ENCODE data around the gene ACBD5.
"Not testable (repeated sequence)": the region's sequence is repeated elsewhere in the genome, so short reads cannot be mapped to it uniquely, and the experiment has no call there.

ACBD5 gene

DNA sequence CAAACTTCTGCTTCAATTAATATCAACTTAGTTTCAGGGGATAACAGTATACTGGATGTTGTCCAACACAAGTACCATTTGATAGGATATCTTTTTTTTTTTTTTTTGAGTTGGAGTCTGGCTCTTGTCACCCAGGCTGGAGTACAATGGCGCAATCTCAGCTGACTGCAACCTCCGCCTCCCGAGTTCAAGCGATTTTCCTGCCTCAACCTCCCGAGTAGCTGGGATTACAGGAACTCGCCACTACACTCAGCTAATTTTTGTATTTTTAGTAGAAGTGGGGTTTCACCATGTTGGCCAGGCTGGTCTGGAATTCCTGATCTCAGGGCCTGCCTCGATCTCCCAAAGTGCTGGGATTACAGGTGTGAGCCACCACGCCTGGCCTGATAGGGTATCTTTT, 3.1 kb downstream of the ACBD5 start:
- DNase-seq: not testable (repeated sequence)

DNA sequence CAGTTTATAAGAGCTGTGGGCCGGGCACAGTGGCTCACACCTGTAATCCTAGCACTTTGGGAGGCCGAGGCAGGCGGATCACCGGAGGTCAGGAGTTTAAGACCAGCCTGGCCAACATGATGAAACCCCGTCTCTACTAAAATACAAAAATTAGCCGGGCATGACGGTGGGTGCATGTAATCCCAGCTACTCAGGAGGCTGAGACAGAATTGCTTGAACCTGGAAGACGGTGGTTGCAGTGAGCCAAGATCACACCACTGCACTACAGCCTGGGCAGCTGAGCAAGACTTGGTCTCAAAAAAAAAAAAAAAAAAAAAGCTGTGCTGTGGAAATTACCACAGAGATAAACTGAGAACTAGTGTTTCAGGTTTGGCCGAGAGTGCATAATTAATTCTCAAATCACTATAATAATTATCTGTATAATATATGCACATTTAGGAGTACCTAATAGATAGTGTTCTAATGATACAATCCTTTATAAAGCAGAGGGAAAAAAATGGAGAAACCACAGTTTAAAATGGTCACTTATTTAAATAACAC, 3.9 kb downstream of the ACBD5 start:
- not testable (repeated sequence) for DNase-seq

DNA sequence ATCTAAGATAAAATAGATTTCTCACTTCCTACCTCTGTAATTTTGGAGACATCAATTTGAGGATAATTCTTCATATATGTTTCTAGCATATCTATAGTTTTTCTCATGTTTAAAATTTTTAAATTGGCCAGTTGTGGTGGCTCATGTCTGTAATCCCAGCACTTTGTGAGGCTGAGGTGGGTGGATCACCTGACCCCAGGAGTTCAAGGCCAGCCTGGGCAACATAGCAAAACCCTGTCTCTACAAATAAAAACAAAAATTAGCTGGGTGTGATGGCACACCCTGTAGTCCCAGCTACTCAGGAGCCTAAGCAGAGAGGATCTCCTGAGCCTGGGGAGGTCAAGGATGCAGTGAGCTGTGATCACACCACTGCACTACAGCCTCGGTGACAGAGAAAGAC, 4.9 kb downstream of the ACBD5 start:
- no peak for DNase-seq

DNA sequence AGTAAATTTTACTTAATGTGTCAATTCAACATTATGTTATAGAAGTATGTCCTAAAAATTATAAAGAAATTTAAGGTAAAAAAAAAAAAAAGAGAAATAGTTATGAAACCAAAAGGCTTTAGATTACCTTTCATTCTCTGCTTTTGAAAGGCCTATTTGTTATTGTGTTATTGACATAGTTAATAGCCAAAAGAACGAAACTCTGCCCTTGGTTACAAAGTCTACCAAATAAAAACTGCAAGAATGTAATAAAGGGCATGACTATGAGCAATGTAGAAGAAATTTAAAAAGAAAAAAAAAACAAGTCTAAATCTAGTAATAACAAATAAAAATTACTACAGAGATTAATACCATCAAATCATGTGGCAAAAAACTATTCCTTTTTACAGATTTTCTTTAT, 10.6 kb downstream of the ACBD5 start:
- DNase-seq: no peak

DNA sequence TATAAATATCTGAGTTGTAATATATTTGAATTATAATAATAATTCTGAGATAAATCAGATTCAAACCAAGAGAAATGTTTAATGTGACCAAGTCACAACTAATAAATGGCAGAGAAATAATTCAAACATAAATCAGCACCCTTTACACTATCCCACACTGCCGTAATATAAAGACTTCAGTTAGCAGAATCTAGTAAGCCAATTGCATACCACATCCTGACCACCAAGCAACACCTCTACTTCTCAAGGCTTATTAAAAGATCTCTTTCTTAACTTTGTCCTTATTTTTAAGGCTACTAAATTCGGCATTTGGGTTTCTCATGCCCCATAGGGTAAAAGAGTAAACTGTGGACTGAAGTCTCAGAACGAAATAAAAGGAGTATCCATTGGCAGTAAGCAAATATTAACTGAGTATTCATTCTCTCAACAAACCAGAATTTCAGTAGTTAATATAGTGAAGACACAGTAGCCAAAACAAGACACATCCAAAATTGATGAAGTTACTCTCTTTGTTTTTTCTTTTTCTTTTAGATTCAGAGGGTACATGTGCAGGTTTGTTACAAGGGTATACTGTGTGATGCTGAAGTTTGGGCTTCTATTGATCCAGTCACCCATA, 14.8 kb downstream of the ACBD5 start:
- no peak for DNase-seq

DNA sequence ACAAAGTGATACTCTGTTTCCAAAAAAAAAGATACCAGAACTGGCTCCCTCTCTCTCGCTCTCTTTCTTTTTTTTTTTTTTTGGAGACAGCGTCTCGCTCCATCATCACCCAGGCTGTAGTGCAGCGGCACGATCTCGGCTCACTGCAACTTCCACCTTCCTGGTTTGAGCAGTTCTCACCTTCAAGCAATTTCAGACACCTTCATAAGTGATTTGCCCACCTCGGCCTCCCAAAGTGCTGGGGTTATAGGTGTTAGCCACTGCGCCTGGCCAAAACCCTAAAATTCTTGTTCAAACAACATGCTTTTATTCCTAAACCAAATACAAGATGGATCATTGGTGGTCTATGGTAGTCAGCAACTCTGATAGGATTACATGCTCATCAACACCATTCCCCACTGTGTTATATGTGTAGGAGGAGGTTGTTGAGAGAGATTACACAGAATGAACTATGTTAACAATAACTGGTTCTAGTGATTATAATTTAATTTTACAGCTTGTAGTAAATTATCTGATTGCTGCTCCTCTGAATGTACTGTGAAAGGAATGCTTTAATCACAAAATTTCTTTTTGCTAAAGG, 15.5 kb downstream of the ACBD5 start:
- DNase-seq: peak; percentile 28

DNA sequence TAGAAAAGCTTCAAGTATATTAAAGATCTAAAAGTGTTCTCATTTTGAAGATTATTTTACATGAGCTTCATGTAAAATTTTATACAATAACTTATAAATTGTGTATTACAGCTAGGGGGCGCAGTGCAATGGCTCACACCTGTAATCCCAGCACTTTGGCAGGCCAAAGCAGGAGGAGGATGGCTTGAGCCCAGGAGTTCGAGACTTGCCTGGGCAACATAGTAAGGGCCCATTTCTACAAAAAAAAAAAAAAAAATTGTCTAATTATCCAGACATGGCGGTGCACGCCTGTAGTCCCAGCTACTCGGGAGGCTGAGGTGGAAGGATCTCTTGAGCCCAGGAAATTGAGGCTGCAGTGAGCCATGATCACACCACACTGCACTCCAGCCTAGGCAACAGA, 16.6 kb downstream of the ACBD5 start:
- peak; percentile 35 for DNase-seq

DNA sequence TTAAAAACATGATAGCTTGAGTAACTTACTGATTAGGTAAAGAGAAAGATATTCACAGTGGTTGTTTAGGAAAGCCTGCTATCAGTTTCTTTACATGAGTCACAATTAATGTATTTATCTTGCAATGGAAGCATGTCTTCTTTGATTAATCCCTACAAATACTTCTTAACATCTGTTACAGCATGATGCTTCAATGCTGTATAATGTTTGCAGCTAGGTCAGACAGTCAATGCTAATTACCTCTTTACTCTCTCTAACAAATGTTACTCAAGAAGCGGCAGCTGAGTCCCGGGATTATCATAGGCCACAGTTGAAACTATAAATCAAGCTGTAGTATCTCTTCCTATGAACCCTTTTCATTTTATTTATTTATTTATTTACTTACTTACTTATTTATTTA, 33.2 kb downstream of the ACBD5 start:
- DNase-seq: no peak

DNA sequence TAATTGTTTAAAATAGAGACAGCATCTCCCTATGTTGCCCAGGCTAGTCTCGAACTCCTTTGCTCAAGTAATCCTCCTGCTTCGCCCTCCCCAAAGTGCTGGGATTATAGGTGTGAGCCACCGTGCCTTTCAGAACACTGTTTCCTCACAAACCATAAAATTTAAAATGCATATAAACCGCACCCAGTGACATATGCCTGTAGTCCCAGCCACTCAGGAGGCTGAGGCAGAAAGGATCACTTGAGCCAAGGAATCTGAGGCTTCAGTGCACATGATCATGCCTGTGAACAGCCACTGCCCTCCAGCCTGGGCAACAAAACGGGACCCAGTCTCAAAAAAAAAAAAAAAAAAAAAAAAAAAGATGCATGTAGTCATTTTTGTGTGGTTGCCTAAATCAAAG, 36.8 kb downstream of the ACBD5 start:
- no peak for DNase-seq

DNA sequence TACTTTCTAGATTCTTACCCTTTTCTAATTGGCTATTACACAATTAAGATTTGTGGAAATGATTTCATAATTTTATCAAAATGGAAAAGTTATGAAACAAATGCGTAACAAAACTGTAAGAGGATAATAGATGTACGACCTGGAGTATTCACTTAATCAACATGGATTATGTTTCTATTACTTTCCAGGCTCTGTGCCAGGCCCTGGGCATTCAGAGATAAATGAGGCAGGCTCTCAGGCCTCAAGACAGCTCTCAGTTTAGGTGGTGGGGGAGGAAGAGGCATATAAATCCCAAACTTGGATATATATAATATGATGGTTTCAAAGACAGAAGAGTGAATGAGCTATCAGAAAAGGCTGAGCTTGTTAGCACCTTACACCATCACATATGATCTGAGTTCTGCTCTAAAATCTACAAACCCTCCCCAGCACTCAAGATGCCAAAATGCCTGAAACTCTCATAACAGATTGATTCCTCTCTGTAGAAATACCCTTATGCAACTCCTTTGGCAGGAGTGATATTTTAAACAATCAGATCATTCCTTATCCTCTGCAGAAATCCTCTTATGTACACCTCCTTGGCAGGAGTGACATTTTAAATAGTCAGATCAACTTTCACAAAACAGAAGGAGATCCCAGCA, 42.5 kb downstream of the ACBD5 start:
- DNase-seq: no peak

DNA sequence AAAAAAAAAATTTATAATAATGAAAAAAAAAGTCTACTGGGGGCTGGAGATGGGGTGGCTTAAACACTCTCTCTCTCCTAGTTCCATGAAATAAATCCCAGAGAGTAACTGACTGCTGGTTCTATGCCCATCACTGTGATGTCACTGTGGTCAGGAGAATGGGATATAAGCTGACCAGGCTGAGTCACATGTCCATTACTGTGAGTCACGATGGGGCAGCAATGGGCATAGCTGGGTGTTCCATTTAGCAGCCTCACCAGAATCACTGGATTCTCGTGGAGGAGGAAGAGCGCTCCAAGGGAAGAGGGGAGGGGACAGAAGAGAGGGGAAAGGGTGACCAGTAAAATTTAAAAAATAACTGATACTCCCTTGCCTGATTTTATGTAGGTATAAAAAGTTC, 48.3 kb downstream of the ACBD5 start:
- no peak for DNase-seq

DNA sequence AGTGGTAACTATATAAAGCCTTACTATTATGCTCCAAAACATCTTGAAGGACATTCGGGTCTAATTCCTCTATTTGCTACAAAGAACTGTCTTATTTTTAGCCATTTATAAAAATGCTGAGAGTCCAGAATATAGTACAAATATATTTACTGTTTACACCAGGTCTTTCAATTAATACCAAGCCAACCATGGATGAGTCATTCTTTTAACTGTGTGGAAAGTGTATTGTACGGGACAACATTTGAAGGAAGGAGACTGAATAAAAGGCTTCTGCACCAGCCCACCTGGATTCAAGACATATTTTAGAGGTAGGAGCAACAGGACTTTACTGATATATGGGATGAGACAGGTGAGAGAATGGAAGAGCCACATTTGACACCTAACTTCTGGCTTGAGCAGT, 50.1 kb downstream of the ACBD5 start:
- no peak for DNase-seq

DNA sequence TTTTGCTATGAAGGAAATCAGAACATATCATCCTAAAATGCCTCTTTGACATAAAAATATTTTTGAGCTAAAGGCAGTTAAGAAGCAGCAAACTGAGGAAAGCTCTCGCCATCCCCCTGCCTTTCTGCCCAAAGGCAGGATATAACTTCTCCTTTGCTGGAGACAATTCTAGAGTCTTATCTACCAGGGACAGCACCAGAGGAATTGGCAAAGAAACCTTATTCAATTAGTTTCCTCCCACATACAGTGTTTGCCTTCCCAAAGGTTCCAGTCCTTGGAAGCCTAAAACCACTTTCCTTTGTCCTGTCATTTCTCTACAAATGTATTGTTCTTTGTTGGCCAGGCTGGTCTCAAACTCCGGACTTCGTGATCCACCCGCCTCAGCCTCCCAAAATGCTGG, 51.7 kb downstream of the ACBD5 start:
- DNase-seq: no peak

DNA sequence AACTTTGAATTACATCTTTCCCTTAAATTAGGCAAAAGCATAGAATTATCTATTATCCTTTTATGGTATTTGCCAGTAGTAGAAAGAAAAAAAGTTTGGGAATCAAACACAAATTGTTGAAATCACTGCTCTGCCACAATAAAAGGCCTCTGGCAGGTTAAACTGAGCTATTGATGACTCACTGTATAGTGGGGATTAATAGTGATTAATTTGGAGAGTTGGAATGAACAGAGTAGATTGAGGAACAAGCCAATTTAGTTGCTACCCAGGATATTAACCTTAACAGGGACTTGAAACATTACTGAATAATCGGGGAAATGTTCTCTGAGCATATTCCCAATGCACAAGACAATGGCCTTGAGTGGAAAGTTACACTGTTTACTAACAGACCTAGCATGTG, 52.3 kb downstream of the ACBD5 start:
- DNase-seq: no peak

DNA sequence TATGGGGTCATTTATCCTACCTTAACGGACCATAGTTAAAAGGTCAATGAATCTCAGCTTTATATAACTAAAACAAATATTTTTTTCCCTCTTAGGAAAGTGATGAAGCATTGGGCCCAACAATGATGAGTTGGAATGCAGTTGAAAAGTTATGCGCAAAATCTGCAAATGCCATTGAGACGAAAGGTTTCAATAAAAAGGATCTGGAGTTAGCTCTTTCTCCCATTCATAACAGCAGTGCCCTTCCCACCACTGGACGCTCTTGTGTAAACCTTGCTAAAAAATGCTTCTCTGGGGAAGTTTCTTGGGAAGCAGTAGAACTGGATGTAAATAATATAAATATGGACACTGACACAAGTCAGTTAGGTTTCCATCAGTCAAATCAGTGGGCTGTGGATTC, 70.7 kb downstream of the ACBD5 start:
- no peak for DNase-seq

DNA sequence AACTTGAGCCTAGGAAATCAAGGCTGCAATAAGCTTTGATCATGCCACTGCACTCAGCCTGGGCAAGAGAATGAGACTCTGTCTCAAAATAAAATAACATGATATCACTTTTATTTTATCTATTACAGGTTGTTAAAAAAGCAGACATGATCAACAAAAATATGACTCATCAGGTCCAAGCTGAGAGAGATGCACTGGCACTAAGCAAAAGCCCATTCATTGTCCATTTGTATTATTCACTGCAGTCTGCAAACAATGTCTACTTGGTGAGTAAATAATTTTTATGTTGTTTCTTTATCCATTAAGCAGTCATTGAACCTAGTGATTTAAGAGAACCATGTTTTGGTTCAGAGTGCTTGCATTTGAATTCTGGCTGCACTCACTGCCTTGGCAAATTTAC, 82.2 kb downstream of the ACBD5 start:
- DNase-seq: no peak

DNA sequence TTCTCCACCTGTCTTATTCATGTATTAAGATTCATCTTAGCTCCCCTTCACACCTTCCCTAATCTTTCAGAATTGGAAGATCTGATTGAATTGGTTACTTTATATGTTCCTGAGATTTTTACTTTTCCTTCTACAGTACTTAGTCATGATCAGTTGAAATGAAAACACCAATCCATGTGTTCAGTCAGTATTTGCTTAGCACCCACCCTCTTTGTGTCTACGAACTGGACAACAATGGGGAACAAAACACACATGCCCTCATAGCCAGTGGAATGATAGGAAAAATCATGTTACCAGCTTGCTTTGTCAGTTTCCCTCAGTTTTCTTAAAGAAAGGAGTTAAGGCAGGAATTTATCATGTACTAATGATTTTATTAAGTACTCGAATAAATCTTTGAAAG, 83.4 kb downstream of the ACBD5 start:
- no peak for DNase-seq

DNA sequence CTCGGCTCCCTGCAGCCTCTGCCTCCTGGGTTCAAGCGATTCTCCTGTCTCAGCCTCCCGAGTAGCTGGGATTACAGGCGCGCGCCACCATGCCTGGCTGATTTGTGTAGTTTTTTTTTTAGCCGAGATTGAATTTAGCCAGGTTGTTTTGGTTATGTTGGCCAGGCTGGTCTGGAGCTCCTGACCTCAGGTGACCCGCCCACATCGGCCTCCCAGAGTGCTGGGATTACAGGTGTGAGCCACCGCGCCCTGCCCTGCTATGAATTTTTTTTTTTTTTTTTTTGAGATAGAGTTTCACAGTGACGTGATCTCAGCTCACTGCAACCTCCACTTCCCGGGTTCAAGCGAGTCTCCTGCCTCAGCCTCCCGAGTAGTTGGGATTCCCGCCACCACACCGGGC, 84.0 kb downstream of the ACBD5 start:
- DNase-seq: not testable (repeated sequence)

DNA sequence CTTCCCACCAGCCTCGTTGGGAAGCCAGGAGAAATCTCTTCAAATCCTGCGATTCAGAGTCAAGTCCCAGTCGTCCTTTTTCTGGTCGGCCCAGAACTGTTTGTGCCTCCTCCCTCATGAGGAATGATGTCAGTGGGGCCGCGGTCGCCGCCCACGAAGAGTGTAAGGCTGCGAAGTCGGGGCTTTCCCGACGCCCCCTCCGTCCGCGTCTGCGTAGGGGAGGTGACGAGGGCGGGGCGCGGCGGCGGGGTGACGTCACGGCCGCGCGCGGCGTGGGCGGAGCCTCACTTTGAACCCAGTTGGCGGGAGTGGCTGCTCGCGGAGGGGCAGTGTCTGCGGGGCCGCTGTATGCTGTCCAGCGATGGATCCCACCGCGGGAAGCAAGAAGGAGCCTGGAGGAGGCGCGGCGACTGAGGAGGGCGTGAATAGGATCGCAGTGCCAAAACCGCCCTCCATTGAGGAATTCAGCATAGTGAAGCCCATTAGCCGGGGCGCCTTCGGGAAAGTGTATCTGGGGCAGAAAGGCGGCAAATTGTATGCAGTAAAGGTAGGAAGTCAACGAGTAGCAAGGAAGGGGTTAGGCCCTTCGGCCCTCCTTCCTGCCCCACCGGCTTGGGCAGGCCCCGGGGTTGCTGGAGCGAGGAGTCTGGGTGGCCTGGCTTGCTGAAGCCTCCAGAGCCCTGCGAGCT, 85.4 kb downstream of the ACBD5 start, which contains the start of gene MASTL:
MASTL (plus strand) TSS at position 287 of the 689 bp plus-strand sequence; CDS start at position 362, 75 bp downstream.
- peak; percentile 97 for DNase-seq

DNA sequence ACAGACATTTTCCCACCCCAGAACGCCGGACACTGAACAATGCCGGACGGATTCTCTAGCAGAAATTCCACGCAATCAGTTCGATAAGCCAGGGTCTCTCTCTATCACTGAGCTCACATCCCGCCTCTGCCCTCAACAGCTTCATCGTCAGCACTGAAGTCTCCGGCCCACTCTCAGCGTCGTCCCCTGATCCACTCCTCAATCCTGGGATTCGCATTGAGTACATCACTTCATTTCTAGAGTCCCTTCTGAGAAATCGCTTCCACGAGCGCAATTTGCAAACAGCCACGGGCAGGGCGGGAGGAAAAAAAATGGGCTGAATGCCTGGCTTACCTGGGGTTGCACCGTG, 86.8 kb downstream of the ACBD5 start:
- DNase-seq: peak; percentile 17

DNA sequence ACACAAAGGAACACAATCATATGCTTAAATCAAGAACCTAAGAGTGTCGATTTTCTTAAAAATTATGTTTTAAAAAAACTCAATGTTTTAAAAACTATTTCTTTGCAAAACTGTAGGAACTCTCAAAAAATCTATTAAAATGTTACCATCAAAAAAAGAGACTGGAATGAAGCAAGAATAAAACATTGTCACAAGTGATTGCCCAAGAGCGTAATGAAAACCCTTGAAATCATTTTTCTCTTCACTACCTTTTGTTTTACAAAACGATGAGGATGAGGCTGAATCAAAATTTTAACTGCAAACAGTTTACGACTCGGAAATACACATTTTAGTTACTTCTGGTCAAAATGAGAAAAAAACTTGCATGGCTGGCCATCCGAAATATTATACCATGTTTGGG, 87.3 kb downstream of the ACBD5 start:
- DNase-seq: no peak

DNA sequence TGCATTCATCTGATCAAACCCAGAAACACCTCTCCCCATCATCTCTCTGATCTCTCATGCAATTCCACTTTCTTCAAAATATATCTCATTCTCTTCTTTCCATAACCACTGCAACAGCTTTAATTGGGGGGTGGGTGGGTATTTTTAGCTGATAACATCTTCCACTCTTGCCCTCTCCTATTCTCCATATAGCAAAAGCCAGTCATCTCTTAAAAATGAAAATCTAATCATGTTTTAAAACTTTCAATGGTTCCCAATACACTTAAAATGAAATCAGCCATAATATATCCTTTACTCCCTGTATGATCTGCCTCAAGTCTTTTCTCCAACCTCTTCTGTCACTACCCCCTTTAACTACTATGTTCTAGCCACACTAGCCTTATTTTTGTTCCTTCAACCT, 87.9 kb downstream of the ACBD5 start:
- no peak for DNase-seq

DNA sequence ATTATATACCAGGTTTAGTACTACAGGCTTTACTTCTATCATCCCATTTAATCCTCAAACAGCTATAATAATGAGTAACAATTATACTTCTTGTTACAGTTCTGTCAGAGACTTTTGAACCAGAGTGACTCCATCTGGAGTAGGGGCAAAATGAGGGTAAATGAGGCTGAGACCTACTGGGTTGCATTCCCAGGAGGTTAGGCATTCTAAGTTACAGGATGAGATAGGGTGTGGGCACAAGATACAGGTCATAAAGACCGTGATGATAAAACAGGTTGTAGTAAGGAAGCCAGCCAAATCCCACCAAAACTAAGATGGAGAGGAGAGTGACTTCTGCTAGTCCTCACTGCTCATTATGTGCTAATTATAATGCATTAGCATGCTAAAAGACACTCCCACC, 90.3 kb downstream of the ACBD5 start:
- no peak for DNase-seq

DNA sequence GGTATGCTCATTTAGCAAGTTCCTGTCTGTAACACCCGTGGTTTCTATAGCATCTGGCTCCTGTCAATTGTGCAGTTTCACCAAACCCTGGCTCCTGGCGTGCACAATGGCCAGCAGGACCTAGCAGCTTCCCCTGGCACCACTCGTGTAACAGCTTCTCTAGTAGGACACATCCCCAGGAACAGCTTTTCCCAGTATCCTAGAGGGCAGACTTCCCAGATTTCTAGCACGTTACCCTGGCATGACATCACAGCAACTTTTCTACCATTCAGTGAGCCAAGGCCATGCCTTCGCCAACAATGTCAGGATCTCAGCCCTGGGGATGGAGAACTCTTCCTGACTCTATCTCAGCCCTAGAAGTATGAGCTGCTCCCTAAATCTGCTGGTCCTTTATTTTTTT, 92.9 kb downstream of the ACBD5 start:
- DNase-seq: no peak
